GM18909 (cell line): ENCODE results near the gene GET3.

Experiments used
- ATAC-seq: cut with Tn5 transposase; IDR thresholded peaks from one replicate; pipeline ENCODE4 v1.9.1; 2021; ENCODE audit warnings: mild to moderate bottlenecking; ENCODE audit not compliant: unreplicated experiment, poor library complexity

Gene GET3

DNA sequence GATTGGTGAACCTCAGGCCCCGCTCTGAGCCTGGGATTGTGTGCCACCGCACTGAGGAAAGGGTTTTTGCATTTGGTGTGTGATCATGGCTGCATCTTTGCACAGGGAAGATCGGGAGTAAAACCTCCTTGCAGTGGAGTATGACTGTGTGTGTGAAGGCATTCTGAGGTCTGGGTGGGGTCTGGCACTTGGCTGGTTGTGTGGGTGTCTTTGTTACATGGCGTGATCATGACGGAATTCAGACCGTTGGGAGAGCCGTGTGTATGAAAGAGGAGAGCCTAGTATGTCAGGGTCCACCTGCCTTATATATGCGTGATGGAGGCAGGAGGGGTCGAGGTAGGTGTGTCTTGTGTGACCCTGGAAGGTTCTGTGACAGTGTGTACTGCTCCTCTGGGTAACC is 13.6 kb downstream of the GET3 start:
- ATAC-seq: no peak

DNA sequence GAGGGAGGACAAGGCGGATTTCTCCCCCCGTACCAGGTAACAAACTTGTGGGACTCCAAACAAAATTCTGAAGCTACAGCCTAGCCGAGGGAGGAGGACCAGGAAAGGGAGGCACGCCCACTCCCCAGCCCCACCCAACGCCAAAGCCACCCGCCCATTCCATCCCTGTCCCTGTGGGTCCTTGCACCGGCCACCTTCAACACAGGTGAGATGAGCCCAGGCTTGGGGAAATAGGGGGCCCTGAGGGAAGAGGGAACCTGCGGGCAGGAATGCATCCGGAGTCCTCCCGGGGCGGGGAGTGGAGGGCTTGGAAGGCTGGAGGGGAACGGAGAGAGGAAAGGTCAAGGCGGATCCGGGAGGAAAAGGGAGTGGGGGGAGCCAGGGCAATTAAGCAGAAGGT is 14.3 kb downstream of the GET3 start, which contains the start of gene BEST2:
BEST2 (plus strand) TSS at position 157 of the 400 bp plus-strand sequence. CDS start 802 bp downstream, outside the sequence.
- no peak for ATAC-seq

DNA sequence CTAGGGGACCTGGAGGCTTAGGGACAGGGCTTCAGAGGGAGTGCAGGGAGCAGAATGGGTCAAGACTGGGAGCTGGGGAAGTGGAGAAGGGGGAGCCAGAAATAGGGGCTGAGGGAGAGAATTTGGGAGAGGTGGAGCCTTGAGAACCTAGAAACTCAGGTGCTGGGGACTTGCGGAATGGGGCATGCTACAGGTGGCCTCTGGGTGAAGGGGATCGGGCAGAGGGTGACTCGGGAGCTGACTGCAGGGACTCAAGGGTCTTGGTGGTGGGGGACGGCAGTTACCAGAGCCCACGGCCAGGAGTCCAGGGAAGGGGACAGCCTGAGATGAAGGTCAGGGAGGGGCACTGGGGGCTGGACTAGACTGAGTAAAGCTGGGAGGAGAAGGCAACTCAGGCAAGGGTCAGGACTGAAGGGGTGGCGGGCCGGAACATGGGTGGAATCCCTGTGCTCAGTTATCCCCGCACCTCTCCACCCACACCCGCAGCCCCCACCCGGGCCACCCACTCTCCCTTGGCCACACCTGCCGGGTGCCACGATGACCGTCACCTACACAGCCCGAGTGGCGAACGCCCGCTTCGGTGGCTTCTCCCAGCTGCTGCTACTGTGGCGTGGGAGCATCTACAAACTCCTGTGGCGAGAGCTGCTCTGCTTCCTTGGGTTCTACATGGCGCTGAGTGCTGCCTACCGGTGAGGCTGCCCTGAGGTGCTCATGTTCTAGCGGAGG is 14.9 kb downstream of the GET3 start:
- no peak for ATAC-seq

DNA sequence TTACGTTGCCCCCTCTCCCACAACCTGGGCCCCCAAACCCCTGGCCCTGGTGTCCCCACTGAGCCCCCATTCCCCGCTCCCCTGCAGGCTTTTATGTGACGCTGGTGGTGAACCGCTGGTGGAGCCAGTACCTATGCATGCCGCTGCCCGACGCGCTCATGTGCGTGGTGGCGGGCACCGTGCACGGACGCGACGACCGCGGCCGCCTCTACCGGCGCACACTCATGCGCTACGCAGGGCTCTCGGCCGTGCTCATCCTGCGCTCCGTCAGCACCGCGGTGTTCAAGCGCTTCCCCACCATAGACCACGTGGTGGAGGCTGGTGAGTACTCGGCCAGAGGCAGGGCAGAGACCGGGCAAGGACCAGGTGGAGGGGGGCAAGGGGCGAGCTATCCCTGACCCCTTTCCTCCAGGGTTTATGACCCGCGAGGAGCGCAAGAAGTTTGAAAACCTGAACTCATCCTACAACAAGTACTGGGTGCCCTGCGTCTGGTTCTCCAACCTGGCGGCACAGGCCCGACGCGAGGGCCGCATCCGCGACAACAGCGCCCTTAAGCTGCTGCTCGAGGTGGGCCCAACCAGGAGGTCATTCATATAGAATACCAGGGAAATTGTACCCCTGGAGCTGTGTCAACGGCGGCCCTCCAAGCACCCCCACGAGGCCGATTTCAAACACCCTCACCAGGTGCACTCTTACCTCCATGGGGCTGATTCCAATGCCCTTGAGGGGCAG is 17.3 kb downstream of the GET3 start:
- no peak for ATAC-seq

DNA sequence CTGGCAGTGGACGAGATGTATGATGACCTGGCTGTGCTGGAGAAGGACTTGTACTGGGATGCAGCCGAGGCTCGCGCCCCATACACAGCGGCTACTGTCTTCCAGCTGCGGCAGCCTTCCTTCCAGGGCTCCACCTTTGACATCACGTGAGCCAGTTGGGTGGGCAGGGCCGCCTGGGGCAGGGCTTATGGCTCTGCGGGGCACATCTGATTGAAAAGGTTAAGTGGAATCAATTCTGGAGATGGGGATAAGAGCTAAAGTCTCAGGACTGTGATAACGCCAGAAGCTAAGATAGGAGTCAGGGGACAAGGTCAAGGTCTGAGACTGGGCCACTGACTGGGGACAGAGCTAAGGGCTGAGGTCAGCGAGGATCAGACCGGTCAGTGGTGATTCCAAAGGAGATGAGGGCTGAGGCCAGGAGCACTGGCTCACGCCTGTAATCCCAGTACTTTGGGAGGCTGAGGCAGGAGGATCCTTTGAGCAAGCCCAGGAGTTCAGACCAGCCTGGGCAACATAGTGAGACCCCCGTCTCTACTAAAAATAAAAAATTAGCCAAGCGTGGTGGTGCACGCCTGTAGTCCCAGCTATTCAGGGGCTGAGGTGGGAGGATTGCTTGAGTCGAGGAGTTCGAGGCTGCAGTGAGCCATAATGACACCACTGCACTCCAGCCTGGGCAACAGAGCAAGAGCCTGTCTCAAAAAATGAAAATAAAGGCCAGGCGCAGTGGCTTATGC is 19.0 kb downstream of the GET3 start:
- no peak for ATAC-seq

DNA sequence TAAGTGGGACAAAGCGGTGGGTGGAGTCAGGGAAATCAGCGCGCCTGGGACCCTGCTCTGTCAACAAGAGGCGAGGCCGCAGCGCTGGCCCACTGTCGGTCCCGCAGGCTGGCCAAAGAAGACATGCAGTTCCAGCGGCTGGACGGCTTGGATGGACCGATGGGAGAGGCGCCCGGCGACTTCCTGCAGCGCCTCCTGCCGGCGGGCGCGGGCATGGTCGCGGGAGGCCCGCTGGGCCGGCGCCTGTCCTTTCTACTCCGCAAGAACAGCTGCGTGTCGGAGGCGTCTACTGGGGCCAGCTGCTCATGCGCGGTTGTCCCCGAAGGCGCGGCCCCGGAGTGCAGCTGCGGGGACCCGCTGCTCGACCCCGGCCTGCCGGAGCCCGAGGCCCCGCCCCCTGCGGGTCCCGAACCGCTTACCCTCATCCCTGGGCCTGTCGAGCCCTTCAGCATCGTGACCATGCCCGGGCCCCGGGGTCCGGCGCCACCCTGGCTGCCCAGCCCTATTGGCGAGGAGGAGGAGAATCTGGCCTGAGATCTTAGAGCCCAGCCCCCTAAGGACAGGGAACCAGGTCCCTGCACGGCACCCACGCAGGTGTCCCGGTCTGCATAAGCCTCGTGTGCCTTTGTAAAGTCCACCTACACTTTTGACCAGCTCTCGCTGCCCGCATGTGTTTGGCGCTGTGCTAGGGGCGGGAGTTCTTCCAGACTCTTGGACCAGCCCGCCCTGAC is 20.4 kb downstream of the GET3 start:
- no peak for ATAC-seq

DNA sequence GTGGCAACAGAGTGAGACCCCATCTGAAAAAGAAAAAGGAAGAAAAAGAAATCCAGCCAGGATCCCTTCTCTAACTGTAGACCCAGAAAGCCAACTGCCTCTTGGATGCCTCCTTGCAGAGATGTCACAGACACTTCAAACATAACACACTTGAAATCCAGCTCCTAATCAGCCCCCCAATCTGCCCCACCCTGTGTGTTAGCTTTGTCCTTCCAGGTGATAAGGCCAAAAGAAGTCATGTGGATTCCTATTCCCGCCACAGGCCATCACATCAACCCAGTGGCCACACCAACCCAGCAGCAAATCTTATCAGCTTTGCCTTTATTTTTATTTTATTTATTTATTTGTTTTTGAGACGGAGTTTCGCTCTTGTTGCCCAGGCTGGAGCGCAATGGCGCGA is 22.4 kb downstream of the GET3 start:
- no peak for ATAC-seq

DNA sequence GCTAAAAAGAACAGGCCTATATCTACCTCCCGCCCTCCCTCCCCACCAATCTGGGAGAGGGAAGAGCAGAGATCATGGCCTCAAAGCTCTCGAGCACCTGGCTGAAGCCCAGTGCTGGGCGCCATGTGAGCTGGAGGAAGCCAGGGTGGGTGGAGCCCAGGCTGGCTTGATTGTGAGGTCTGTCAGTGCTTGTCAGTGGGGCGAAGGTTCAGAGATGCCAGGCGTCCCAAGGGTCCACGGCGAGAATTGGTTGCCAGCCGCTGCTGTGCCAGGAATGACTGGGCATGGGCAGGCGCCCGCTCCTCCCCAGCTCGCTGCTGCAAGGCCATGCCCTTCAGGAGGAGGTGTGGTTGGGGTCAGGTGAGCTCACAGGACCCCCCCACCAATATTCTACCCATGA is 25.8 kb downstream of the GET3 start:
- no peak for ATAC-seq

DNA sequence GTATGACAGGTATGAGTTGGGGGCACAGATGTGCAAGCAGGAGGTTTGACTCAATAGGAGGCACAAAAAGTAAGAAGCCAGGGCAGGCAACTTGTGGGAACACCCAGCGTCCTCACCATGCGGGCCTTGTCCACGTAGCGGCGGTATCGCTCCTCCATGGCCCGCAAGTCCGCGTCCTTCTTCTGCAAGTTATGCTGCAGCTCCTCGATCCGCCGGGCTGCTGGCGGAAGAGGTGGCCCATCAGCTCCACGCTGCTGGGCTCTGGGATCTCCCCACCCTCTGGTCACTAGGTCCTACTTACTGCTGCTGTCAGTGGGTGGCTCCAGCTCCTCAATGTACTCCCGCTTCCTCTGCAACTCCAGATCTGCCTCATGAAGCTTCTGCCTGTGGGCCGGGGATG is 27.4 kb downstream of the GET3 start:
- ATAC-seq: no peak

DNA sequence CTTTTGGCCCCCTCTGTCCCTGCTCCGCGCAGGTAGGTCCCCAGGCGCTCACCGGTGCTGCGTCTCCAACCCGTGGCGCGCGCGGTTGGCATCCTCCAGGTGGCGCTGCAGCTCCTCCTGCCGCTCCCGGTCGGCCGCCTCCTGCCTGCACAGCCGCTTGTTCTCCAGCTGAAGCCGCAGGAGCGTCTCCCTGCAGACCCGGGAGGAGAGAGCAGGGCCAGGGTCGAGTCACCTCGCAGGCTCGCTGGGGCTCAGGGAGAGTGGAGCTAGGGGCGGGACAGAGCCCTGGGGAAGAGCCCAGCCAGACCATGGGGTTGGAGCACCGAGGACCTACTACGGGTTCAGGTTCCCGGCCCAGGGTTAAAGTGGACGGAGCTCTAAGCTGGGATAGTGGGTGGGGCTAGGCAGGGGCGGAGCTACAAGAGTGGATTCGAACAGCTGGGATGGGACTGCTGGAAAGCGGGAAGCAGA is 28.8 kb downstream of the GET3 start:
- no peak for ATAC-seq

DNA sequence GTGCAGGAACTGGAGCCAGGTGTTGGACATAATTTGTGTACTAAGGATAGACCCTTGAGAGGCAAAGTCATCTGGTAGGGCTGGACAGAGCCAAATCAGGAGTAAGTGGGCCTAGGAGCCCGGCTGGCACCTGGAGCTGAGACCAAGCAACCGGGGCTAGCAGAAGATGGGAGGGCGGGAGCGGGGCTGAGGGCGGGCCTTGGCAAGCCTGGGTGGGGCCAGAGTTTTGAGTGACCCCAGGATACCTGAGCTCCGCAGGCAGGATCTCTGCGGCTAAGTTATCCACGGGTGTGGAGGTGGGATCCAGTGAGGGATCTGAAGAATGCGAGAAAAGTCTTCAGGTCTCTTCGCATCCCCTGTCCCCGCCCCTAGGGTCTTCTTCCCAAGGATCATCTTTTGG is 29.9 kb downstream of the GET3 start:
- ATAC-seq: no peak

DNA sequence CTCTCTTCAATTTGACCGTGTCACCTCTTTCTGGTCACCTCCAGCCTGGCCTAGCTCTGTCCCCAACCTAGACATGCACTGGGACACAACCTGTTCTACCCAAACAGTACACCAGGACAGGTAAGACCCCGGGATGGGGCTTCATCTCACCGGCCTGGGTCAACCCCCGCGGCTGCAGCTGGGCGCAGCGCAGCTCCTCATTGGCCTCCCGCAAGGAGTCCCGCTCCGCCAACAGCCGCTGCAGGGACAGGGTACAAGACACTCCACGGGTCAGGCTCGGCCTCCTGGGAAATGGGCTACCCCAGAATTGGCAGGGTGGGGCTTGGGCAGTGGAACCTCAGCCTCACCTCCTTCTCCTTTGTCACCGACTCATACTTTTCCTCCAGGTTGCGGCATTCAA is 30.4 kb downstream of the GET3 start:
- no peak for ATAC-seq

DNA sequence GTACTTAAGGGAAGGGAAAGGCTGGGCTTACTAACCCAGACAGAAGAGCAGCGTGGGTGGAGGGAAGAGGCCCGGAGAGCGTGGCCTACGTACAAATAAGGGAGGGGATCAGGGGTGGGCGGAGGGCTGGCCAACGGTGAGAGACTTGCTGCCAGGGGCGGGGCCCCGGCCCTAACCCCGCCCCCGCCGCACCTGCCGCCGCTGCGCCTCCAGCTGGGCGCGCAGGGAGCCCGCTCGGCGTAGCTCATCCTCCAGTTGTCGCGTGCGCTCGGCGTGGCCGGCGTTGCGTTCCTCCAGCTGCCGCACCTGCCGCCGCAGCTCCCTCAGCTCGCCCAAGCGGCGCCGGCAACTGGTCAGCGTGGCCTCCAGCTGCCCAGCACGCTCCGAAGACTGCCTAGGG is 32.4 kb downstream of the GET3 start:
- ATAC-seq: no peak

DNA sequence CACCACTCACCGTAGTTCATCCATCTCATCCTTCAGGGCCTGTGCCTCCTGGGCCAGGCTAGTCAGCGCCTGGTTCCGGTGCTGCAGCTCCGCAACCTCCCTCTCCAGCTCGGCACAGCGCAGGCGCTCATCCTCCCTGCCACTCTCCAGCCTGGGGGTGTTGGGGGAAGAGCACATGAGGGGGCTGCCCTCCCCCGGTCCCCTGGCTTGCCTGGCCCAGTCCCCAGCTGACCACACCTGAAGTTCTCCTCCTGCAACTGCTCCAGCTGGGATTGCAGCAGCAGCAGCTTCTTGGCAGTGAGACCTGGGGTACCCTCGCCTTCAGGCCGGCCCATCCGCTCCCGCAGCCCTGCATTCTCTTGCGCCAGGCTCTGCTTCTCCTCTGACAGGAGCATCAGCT is 33.6 kb downstream of the GET3 start:
- no peak for ATAC-seq

DNA sequence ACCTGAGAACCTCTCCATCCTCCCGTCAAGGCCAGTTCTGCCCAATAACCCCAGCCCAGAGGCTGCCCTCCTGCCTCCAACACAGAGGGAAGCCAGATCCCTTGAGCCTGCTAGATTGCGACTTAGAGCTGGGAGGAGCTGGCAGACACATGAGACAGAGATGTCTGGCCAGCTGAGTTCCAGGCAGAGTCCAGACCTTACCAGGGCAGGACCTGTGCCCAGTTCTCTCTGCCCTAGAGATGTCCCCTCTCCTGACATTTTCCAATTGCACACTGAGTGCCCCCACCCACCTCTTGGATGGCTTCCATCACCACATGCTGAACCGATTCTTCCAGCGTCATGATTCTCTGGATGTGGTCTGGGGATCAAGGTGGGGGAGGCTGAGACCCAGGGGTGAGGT is 35.0 kb downstream of the GET3 start:
- no peak for ATAC-seq

DNA sequence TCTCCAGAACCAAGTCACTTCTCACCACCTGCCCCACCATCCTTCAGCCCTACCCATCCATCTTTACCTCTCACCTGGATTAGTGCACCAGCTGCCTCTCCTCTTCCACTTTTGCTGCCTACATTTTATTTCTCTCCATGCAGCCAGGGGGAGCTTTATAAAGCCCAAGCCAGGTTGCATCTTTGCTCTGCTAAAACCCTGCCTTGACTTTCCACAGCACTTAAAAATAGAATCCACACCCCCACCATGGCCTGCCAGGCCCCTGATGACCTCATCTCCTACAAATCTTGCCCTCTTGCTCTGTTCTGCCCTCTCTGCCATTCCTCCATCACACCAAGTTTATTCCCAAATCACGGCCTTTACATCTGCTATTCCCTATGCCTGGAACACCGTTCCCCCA is 36.3 kb downstream of the GET3 start:
- no peak for ATAC-seq

DNA sequence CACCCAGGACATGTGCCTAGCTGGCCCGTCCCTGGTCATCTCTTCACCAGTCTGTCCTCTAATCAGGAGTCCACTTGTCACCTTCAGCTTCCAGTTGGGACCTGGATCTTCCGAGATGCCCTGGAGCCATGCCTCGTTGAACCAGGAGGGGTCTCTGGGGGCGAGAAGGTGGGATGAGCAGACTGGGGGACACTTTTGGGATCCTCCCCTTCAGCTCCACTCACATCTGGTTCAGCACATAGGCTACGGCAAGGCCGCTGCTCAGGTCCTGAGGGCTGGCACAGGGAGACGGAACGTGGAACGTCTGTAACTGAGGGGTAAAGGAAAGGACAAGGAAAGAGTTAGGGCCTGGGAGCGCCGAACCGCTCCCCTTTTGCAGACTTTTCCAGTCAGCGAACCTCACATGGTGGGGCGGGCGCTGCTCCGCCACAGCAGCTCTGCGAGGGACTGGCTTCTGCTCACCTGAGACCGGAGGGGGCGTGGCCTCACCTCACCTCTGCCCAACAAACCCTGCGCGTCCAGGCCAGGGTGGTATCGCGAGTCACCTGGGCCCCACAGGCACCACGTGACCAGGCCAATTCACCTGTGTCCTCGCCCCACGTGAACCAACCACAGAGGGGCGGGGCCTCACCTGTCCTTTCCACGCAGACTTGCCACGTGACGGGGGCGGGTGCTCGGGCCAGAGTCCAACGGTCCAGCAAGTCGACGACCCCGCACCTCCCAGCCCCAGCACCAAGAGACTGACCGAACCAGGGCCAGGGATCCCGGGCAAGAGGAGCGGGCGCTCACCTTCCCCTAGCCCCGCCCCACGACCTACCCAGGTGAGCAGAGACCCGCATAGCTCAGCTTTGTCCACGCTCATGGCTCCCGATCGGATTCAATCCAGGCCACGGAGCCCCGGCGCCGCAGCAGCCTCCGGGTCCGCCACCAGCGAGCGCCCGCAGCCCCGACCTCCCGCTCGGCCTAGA is 37.6 kb downstream of the GET3 start, which contains the start of gene HOOK2:
HOOK2 (minus strand) TSS at position 965 of the 968 bp plus-strand sequence; CDS start at position 862, 103 bp downstream.
- ATAC-seq: no peak

DNA sequence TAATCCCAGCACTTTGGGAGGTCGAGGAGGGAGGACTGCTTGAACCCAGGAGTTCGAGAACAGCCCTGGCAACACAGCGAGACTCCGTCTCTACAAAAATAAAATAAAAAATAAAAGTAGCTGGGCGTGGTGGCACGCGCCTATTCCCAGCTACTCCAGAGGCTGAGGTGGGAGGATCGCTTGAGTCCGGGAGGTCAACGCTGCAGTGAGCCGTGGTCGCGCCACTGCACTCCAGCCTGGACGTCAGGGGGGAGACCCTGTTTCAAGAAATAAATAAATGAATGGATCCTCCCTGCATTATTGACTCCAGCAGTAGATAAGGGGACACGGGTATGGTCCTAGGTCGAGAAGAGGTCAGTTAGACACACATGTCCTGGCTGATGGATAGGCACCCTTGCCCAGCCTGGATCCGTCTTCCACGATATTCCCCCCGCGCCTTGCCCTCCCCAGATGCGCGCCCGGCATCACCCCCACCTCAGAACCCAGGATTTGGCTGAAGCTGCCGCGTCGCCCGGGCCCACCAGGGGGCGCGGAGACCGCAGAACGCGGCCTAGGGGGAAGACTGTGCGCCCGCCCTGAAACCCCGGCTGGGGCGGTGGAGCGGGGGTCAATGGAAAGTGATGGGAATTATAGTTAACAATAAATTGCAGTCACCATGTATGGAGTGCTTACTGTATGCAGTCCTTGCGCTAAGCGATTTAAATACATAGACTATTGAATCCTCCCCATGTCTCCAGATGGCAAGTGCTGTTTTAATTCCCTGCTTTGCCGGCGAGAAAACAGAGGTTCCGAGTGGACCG is 40.1 kb downstream of the GET3 start:
- peak; percentile 40 for ATAC-seq
